Vagina (tissue), 2 donors: Measurements from ENCODE around the gene PADI1. TPM values are rescaled to one million over a fixed set of nuclear protein-coding genes. Genes with fewer than 3 reads are reported as not detected.

Experiments used
- DNase-seq, 2 donors: peaks; one replicate each; pipeline ENCODE4 v3.0.0-alpha.2; 2017; ENCODE audit errors: extremely low spot score in 2 of 2
- H3K27ac ChIP-seq: fragments of 200-600 bp; sonication (generic); one replicate; pipeline ENCODE4 v1.5.1; 2019
- H3K27me3 ChIP-seq: fragments of 200-600 bp; sonication (generic); one replicate; pipeline ENCODE4 v1.5.1; 2019
- H3K36me3 ChIP-seq, 2 donors: fragments of 200-600 bp; sonication (generic); one replicate each; pipeline ENCODE4 v1.5.1; 2017 to 2019
- H3K4me1 ChIP-seq: fragments of 200-600 bp; sonication (generic); one replicate; pipeline ENCODE4 v1.5.1; 2019
- H3K4me3 ChIP-seq, 2 donors: fragments of 200-600 bp; sonication (generic); 1 replicate in 1 of 2; 2 replicates in 1 of 2; pipeline ENCODE4 v1.5.1; 2016 to 2019
- H3K9me3 ChIP-seq: fragments of 200-600 bp; sonication (generic); one replicate; pipeline ENCODE4 v1.5.1; 2019
- CTCF ChIP-seq, 3 experiments: fragments of 450-650 bp in 2 of 3; fragments of 200-600 bp in 1 of 3; sonication (generic) in 1 of 3; IDR thresholded peaks; one replicate each; pipeline ENCODE4 v1.5.1; 2017 to 2019; ENCODE audit warnings: antibody characterized with exemption in 3 of 3, mild to moderate bottlenecking in 2 of 3, moderate library complexity in 2 of 3
- POLR2A ChIP-seq, 2 donors: fragments of 450-650 bp; IDR thresholded peaks; one replicate each; pipeline ENCODE4 v1.6.1; 2017; ENCODE audit warnings: antibody characterized with exemption in 2 of 2, mild to moderate bottlenecking in 2 of 2, moderate library complexity in 2 of 2
- POLR2AphosphoS5 ChIP-seq, 2 donors: sonication (generic); formaldehyde crosslinking; IDR thresholded peaks; one replicate each; pipeline ENCODE4 v1.9.0; 2017; ENCODE audit warnings: antibody characterized with exemption in 2 of 2, mild to moderate bottlenecking in 2 of 2, low read depth in 1 of 2; ENCODE audit not compliant: insufficient read depth in 1 of 2
- intact Hi-C: fragments of 100-400 bp; cut with DNase I; formaldehyde crosslinking; loops from one replicate; pipeline ENCODE4 v1.15.1; 2023
- total RNA-seq: library from RNA; depleted of rRNA; stranded (reverse); fragments of >200 nt; gene quantifications from one replicate; pipeline ENCODE4 v1.2.3, GENCODE V29; 2016

The PADI1 gene
- total RNA-seq, 1 donor from 2014 or later: 46.4 TPM

DNA sequence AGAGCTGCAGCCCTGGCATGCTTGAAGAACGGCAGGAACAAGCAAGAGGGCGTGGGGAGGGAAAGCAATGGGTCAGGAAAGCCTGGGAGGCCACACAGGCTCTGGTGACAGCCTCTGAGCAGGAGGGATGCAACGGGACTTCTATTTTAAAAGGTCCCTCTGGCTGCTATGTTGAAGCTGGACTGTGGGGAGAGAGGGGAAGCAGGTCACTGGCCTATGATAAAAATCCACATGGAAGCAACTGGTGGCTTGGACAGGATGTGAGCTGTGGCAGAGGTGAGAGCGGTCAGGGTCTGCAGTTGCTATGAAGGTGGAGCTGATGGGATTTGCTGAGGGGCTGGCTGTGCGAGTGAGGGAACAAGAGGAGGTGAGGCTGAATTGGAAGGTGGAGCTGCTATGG lies 11.2 kb downstream of the PADI1 start:
- Histone ChIP-seq H3K4me3 (no peak overlapping the region), H3K27ac (no peak overlapping the region), H3K36me3 (no peaks in the 10 kb centered on the region), H3K9me3 (no peaks in the 10 kb centered on the region), H3K27me3 (no peaks in the 10 kb centered on the region), H3K4me1 (peaks cover 14% of the 10 kb centered on the region)
- DNase-seq: no peak
- no peak for TF ChIP-seq POLR2AphosphoS5 (IDR thresholded peaks at IDR 0.05; ENCODE audit: insufficient read depth in 1 of 2, low read depth in 1 of 2)
- no peak for TF ChIP-seq CTCF (IDR thresholded peaks at IDR 0.05)
- no peak for TF ChIP-seq POLR2A (IDR thresholded peaks at IDR 0.05)
- intact Hi-C loops: no loop called here

DNA sequence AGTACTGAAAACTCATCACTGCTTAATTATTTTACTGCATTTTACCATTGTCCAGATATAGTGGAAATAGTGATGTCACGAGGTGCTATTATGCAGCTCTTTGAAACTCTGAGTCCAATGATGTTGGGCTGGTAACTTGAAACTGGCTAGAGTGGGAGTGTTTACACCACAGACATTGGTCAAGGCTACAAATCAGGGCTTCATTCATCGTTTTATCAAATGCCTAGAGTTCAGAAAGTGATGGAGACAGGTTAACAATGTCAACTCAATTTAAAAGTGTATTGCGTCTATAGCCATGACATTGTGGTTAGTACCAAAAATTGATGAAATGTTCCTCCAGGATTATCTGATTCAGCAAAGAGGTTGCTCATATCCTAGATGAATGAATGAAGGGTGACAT lies 12.7 kb downstream of the PADI1 start:
- DNase-seq: no peak
- H3K9me3 ChIP-seq: no peaks in the 10 kb centered on the region
- no peak overlapping the region for H3K4me3 ChIP-seq
- no peaks in the 10 kb centered on the region for H3K36me3 ChIP-seq
- intact Hi-C loops: no loop called here
- no peak overlapping the region for H3K27ac ChIP-seq
- H3K27me3 ChIP-seq: no peaks in the 10 kb centered on the region
- H3K4me1 ChIP-seq: peaks cover 10% of the 10 kb centered on the region
- TF ChIP-seq CTCF (IDR thresholded peaks at IDR 0.05) (no peak), POLR2A (IDR thresholded peaks at IDR 0.05) (no peak), POLR2AphosphoS5 (IDR thresholded peaks at IDR 0.05; ENCODE audit: insufficient read depth in 1 of 2, low read depth in 1 of 2) (no peak)

GRCh38 chr1:17218939-17219338 lies 14.0 kb downstream of the PADI1 start:
- Histone ChIP-seq H3K27ac (no peak overlapping the region), H3K4me3 (no peak overlapping the region), H3K27me3 (no peaks in the 10 kb centered on the region), H3K36me3 (no peaks in the 10 kb centered on the region), H3K9me3 (no peaks in the 10 kb centered on the region), H3K4me1 (no peaks in the 10 kb centered on the region)
- no peak for TF ChIP-seq CTCF (IDR thresholded peaks at IDR 0.05)
- TF ChIP-seq POLR2AphosphoS5 (IDR thresholded peaks at IDR 0.05; ENCODE audit: insufficient read depth in 1 of 2, low read depth in 1 of 2): no peak
- TF ChIP-seq POLR2A (IDR thresholded peaks at IDR 0.05): no peak
- intact Hi-C loops: no loop called here
- DNase-seq: no peak

DNA sequence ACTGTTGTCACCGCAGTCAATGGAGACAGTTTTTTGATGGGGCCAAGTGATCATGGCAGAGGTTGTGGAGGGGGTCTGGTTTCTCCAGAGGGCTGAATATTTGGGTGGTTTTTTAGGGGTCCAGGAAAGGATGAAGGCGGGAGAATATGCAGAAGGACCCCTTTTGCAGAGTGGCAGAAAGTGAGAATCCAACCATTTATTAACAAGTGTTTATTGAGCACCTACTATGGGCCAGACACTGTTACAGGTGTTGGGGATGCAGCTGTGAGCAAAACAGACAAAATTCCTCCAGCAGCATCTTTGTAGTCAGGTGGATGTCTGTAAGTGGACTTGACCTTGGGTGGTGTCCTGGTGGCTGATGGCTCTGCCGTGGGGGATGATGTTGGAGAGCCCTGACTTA lies 15.4 kb downstream of the PADI1 start:
- no peaks in the 10 kb centered on the region for H3K36me3 ChIP-seq
- TF ChIP-seq POLR2AphosphoS5 (IDR thresholded peaks at IDR 0.05; ENCODE audit: insufficient read depth in 1 of 2, low read depth in 1 of 2) (no peak), POLR2A (IDR thresholded peaks at IDR 0.05) (no peak), CTCF (IDR thresholded peaks at IDR 0.05) (no peak)
- H3K4me3 ChIP-seq: no peak overlapping the region
- no peak for DNase-seq
- H3K27me3 ChIP-seq: no peaks in the 10 kb centered on the region
- intact Hi-C loops: no loop called here
- H3K9me3 ChIP-seq: no peaks in the 10 kb centered on the region
- no peak overlapping the region for H3K27ac ChIP-seq
- no peaks in the 10 kb centered on the region for H3K4me1 ChIP-seq

DNA sequence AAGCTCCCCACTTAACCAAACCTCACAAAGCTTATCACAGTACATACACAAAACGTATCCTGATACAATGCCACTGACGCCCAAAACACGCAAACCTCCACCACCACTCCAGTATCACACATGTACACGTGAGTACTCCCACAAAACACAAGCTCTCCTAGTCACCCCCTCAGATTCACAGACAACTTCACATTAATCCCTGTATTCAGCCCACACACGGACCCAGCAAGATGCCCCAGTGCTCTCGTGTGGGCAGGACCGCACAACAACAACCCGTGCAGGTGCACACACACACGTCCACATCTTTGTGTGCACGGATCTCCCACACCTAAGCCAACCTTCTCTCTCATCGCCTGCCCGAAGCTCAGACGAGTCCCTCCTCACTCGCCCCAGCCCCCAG lies 17.6 kb downstream of the PADI1 start:
- H3K4me1 ChIP-seq: no peaks in the 10 kb centered on the region
- intact Hi-C loops: no loop called here
- no peak for DNase-seq
- no peak overlapping the region for H3K4me3 ChIP-seq
- no peaks in the 10 kb centered on the region for H3K36me3 ChIP-seq
- no peaks in the 10 kb centered on the region for H3K27me3 ChIP-seq
- no peak overlapping the region for H3K27ac ChIP-seq
- H3K9me3 ChIP-seq: no peaks in the 10 kb centered on the region
- no peak for TF ChIP-seq CTCF (IDR thresholded peaks at IDR 0.05)
- no peak for TF ChIP-seq POLR2A (IDR thresholded peaks at IDR 0.05)
- TF ChIP-seq POLR2AphosphoS5 (IDR thresholded peaks at IDR 0.05; ENCODE audit: insufficient read depth in 1 of 2, low read depth in 1 of 2): no peak
